ENCODE data around the gene ZPBP2.
"Not testable (repeated sequence)": the region's sequence is repeated elsewhere in the genome, so short reads cannot be mapped to it uniquely, and the experiment has no call there.

ZPBP2 gene

DNA sequence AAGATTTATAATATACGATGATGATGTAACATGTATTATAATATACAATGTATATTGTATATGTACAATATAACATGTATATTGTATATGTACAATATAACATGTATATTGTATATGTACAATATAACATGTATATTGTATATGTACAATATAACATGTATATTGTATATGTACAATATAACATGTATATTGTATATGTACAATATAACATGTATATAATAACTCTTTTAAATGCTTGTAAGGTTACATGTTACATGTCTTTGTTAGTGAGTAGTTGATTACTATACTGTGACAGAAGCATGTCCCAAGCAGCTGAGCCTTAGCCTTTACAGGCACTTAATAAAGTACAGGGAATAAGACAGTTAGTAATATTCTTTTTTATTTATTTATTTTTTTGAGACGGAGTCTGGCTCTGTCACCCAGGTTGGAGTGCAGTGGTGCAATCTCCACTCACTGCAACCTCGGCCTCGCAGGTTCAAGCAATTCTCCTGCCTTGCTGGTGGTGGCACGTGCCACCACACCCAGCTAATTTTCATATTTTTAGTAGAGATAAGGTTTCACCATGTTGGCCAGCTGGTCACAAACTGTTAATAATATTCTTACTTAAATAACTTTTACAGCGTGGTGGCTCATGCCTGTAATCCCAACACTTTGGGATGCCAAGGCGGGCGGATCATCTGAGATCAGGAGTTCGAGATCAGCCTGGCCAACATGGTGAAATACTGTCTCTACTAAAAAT is 11.9 kb upstream of the ZPBP2 start:
- DNase-seq (ENCODE audit: low read depth) = not testable (repeated sequence)

DNA sequence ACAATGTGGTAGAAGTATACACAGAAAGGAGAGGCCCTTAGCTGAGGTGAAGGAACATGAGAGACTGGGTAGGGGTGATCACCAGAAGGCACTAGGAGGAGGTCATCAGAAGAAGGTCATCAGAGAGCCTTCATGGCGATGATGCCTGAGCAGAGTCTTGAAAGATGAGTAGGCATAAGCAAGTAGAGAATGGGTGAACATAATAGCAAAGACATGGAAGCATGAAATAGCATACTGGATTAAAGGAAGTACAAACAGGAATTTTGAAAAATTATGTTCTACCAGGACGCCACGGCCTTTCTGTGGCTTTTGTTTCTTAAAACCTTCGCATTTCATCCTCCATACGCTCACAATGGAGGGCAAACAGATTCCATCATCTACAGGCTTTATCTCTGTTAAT is 6.8 kb upstream of the ZPBP2 start:
- DNase-seq (ENCODE audit: low read depth) = no peak

DNA sequence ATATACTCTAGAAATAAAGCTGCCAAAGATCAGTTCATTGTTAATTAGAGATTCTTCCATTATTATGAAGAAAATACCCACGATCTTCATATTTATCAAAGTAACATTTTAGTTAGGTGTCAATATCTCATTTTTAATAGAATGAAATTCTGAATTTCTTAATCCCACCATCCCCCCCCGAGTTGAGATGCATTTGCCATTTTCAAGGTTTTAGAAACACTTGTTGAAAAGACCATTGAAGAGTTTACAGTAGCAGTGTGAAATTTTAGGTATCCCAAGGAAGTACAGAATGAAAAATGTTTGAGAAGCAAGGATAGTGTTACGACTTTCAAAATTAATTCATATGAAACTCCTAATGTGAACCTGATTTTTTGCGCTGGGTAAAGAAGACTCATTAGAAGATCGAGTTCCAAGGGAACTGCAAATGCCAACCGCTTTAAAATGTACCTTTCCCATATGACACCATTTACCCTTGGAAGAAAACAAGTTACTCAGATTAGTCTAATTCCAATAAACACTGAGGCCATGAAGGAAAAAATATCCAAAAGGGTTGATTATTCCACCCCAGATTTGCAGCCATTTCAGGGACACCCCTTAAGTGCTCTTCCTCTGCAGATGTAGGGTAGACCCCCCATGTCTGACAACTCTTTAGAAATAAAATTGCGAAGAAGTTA is 4.6 kb upstream of the ZPBP2 start:
- DNase-seq (ENCODE audit: low read depth) = no peak

DNA sequence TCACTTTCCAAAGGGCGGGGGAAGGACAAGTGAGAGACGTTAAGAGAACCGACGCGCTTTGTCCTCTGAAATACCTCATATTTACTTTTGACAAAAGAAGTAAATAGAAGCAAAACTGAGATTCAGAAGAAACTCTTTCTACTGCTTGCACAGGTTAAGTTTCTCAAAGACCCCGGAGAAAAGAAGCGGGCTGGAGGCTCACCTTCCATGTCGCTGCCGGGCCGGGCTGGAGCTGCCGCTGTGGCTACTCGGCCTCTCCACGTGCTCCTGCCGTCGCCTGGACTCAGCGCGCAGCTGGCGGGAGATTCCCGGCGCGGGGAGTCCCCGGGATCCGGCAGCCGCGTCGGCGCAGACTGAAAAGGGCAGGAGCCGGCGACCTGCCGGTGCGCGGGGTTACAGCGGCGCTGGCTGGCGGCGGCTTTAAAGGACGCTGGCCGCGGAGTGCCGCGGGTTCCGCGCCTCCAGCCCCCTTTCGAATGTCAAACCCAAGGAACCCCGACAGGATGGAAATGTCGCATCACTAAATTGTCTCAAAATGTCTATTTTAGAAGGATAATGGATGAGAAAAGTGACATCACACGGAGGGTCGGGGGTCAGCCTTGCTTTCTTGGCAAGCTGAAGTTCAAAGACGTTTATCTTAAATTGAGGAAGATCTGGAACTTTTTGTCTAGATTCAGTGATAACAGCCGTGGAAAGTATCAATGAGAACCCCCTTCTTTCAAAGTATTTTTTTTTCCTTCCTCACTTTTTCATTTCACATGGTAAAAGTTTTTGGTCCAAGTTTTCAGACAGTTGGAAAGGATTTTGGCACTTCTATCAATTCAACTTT is 3.9 kb upstream of the ZPBP2 start, which contains the start of gene IKZF3:
TSS of gene IKZF3 (minus strand) at position 395 of the 829 bp plus-strand sequence. CDS start at position 209, 186 bp downstream.
- DNase-seq (ENCODE audit: low read depth) = no peak

DNA sequence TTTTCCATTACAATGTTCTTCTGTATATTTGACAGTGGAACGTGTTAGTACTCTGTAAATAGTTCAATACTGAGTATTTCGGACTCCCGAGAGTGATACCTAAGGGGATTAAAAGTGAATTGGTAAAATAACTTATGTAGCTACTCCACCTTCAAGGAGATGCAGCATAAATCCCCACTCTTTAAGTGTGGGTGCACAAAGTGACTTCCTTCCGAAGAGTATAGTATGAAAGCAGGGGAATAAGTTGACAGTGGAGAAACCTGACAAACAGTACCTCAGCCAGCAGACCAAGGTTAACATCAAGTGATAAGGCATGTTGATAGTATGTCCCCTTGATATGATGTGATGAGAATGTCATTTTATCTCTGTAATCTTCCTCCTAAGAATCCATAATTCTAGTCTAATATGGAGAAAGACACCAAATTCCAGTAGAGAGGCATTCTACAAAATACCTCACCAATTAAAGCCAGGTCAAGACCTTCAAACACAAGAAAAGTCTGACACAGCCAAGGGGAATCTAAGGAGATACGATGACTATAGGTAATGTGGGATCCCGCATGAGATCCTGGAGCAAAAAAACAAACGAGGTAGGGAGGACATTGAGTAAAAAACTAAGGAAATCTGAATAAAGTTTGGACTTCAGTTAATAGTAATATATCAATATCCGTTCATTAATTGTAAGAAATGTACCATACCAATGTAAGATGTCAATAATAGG is 1.8 kb upstream of the ZPBP2 start:
- no peak for DNase-seq (ENCODE audit: low read depth)

DNA sequence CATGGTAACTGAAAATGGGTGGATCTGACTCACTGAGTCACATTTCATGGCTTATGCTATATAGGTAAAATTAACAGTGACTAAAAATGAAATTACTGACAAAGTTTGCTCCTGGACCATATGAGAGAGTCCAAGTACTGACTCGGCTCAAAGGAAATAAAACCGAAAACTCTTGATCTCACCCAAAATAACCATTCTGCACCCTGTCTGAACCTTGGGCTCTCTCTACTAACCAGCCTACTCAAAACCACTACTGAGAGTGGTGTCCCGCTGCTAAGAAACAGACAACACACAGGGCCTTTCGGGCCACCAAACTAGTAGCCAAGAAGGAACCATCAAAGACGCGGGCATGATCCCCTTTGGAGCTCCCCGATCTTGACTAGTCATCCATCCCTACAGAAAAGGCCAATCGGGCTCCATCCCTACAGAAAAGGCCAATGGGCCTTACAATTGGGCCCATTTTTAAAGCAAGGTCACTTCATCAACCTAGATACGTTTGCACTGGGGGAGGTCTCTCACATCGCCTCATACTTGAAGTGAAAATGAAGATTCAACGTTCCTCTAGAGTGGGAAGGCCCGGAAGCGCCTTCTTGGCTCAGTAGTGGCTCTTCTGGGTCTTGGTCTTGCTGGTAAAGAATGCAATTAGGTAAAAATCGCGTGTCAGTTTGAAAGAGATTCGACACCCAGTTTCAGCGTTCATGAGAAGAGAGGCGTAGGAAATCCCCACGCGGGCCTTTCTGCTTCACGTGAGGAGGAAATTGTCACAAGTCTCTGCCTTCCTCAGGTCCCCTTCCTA is 720 bp upstream of the ZPBP2 start:
- DNase-seq (ENCODE audit: low read depth) = no peak

DNA sequence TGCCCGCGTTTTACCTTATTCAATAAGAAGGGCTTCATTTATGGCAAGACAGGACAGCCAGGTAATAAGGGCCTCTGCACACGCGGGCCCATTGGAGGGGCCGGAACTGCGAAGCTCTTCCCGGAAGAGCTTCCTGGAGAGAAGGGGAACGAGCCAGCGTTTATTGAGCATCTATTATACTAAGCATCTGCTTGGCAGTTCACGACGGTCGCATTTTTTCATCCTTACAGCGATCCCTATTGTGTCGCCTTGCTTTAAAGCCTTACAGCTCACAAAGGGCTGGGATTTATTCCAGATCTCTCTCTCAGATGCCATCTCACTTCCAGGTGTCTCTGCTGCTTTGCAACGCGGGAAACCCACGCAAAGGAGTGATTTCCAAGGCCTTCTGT is 546 bp downstream of the ZPBP2 start:
- no peak for DNase-seq (ENCODE audit: low read depth)

DNA sequence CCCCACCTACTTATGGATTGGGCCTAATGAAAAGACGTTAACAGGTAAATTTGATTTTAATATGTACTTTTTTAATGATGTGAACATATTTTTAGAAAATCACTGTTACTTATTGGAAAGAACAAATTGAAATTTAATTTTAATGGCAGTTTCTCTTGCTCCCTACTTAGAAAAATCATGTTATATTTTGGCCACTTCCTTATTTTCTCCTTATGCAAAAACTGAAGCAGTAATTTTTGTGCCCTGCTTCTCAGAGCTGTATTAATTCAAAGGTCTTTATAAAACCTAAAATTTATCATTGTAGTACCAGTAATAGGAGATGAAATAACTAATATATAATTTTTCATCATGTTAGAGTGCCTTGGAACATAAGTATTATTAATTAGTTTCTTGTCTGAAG is 2.8 kb downstream of the ZPBP2 start:
- no peak for DNase-seq (ENCODE audit: low read depth)

DNA sequence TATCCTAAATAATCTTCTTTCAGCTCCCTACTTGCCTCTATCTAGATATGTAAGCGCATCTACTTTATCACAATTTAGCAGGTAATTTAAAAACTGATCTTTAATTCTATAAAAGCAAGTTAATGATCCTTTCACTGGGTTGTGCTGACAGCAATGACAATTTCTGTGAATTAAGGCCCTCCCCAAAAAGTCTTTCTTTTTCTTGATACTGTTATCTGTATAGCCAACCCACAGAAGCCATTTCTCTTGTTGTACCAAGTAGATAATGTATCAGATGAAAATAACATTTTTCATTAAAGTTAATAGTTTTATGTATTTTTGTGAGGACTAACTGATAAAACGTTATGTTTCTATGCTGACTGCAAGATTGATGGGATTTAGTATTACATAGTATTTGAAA is 3.8 kb downstream of the ZPBP2 start:
- no peak for DNase-seq (ENCODE audit: low read depth)

DNA sequence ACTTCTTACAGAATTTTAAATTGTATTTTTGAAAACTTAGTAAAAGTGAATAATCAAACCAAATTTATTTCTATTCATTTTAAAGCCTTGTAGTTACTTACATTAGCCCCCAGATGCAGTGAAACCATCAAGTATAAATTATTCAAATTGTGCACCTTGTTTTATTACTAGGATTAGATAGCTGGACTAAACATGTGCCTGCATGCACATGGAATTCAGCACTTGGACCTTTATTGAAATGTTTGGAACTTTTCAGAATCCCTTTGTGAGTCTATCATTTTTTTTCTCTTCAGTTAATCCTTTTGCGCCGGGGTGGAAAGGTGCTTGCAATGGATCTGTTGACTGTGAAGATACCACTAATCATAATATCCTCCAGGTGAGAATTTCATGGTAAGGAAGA is 4.7 kb downstream of the ZPBP2 start:
- DNase-seq (ENCODE audit: low read depth) = no peak

DNA sequence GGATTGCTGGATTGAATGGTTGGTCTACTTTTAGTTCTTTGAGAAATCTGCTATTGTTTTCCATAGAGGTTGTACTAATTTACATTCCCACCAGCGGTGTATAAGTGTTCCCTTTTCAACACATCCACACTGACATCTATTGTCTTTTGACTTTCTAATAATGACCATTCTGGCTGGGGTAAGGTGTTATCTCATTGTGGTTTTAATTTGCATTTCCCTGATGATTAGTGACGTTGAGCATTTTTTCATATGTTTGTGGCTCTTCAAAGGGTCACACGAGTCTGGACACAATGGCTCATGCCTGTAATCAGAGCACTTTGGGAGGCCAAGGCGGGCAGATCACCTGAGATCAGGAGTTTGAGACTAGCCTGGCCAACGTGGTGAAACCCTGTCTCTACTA is 18.1 kb downstream of the ZPBP2 start:
- not testable (repeated sequence) for DNase-seq (ENCODE audit: low read depth)

DNA sequence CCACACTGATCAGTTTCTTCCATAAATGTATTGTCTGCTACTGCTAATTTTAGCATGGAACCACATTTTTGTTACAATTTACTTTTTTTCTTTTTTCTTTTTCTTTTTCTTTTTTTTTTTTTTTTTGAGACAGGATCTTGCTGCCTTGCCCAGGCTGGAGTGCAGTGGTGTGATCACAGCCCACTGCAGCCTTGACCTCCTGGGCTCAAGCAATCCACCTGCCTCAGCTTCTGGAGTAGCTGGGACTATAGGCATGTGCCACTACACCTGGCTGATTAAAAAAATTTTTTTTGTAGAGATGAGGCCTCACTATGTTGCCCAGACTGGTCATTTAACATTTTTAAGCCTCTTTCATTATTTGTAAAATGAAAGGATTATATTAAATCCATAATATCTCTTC is 19.1 kb downstream of the ZPBP2 start:
- no peak for DNase-seq (ENCODE audit: low read depth)

DNA sequence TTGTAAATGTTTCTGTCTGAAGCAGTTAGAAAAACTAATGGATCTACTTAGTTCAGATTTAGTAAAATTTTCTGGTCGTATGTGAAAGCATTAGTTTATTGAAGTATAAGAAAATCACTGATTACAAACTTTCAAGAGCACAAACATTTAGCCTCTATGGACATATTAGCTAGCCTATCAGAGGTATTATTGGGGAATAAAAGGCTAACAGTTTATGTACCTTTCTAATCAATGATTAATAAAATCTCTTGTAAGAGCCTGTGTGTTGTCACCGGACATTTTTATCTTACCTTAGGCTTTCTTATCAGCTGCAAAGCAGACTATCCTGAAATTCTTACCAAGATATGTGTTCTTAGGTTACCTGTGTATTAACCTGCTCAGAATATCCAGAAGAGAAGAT is 21.2 kb downstream of the ZPBP2 start:
- no peak for DNase-seq (ENCODE audit: low read depth)

DNA sequence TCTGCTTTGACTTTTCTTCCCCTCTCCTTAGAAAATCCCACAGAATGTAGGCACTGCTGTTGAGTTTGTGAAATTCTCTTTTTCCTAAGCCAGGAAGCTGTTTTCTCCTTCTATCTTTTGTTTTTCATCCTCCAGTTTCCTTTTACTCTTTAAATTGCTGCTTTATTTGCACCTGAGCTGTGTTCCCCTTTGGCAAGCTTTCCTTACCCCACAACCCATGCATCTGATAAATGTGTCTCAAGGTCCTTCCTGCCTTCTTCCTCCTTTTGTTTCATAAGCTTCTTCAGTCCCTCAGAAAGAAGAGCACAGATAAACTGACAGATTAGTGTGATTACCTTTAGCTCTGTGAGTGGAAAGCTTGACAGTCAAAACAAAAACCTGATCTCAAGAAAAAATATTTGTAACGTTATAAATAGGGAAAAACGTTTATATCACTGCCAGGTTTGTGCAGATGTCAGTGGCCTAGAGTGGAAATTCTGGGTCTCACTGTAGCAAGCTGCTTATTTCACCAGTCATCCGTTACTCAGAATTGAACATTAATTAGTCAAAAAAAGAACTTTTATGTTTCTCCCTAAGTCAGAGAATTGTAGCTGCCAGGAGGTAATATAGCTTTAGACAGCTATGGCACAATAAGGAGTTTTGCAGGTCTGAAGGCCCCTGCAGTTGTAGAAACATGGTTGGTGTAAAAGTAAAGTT is 26.8 kb downstream of the ZPBP2 start:
- DNase-seq (ENCODE audit: low read depth) = no peak

DNA sequence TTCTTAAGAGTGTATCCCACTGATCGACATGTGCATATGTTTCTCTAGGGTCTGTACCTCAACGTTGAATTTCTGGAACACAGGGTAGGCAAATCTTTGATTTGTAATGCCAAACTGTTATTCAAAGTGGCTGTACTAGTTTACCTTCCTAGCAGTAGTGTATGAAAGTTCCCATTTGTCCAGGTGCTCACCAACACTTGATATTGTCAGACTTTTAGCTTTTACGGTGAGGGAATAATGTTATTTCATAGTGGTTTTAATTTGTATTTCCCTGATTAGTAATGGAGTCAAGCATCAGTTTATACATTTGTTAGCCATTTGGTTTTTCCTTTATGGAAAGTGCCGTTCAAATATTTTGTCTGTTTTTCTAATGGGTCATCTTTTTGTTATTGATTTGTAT is 30.1 kb downstream of the ZPBP2 start:
- no peak for DNase-seq (ENCODE audit: low read depth)

DNA sequence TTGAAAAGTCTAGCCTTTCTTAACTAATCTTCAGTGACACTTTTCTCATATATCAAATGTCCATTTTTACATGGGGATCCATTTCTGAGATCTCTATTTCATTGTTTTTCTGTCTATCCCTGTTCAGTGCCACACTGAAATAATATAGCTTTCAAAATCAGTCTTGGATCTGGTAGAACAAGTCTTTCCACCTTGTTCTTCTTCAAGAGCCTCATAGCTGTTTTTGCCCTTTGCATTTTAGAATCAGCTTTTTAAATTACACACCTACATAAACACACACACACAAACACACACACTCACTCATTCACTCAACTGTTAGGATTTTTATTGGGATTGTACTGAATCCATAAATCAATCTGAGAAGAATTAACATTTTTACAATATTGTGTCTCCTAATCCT is 31.2 kb downstream of the ZPBP2 start:
- DNase-seq (ENCODE audit: low read depth) = no peak

DNA sequence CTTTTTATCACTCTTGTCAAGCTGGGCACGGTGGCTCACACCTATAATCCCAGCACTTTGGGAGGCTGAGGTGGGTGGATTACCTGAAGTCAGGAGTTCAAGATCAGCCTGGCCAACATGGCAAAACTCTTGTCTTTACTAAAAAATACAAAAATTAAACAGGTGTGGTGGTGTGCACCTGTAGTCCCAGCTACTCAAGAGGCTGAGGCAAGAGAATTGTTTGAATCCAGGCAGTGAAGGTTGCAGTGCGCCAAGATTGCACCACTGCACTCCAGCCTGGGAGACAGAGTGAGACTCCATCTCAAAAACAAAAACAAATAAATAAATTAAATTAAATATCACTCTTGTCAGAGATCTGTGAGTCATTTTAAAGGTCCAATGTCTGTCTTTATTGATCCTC is 34.0 kb downstream of the ZPBP2 start:
- not testable (repeated sequence) for DNase-seq (ENCODE audit: low read depth)

DNA sequence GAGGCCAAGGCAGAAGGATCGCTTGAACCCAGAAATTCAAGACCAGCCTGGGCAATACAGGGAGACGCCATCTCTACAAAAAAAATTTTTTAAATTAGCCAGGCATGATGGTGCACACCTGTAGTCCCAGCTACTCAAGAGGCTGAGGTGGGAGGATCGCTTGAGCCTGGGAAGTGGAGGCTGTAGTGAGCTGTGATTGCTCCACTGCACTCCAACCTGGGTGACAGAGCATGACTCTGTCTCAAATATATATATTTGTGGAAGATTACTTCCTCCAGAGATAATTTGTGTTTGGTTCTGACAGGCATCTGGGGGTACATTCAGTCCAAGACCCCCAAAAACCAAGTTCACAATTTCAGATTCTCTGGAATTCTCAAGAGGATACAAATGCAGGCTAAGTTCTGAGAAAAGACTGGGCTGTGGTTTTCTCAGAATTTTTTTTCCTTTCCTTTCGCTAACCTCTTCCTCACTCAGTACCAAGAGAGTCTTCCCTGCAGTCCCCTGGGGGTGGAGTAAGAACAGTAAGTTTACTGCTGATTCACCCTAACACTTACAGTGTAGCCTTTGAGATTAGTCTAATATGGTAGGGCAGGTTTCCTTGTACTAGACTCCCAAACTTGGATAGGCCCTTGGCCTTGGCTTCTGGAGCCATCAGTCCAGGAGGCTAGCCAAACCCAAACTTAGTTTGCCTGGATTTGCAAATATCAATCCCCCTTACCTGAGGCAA is 35.3 kb downstream of the ZPBP2 start:
- DNase-seq (ENCODE audit: low read depth) = no peak

DNA sequence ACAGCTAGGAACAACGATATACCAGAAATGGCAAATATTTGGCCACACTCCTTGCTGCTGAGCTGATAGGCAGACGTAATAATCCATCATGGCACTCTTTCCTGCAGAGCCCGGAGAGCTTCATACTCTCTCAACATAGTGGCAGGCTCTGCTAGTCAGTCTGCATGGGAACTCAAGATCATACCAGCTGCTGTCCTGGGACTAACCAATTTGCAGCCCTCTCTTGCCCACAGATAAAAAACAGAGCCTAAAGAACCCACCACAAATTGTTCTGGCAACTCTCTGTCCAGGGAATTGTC is 36.9 kb downstream of the ZPBP2 start:
- no peak for DNase-seq (ENCODE audit: low read depth)

DNA sequence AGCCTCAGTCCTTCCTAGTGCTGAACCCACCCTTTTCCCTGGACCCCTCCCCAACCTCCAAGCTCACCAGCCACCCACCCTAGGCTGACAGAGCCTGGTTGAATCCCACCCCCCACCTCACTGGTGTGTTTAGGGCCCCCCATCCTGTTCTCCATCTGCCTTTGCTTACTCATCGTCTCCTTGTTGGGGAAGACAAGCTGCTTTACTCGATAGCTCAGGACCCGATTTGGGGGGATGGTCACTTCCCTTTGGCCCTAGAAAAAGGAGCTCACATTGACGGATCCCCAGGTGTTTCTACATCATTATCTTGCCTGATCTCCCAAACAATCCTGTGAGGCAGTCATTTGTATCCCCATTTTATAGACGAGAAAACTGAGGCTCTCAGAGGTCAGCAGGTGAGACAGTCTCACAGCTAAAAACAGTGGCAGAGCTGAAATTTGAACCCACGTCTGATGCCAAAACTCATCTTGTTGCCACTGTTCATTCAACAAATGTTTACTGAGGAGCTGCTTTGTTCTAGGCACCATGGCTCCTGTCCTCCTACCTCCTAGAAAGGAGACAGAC is 40.9 kb downstream of the ZPBP2 start:
- no peak for DNase-seq (ENCODE audit: low read depth)

All from fibroblast of gingiva (primary cell).